Placental pericyte (primary cell): ENCODE measurements around the gene CNR1. TPM values are rescaled to one million over a fixed set of nuclear protein-coding genes. Genes with fewer than 3 reads are reported as not detected.

ENCODE experiments used
- total RNA-seq: library from RNA; depleted of rRNA; stranded (reverse); fragments of >200 nt; gene quantifications from 2 replicates; pipeline ENCODE4 v1.2.3, GENCODE V29; 2012

The CNR1 gene
- under 0.01 TPM in 1 of 2 replicates, not detected in the other for total RNA-seq

GRCh38 chr6:88165844-88166492 lies at the start of gene CNR1:
CNR1 (minus strand) TSS chr6:88166347; CDS start chr6:88145274, 21,073 bp downstream.

Other genes starting within 250 kb of the CNR1 start
- not detected in 2 replicates for gene SPACA1, start 118.5 kb downstream of the CNR1 start, total RNA-seq